Cardiac fibroblast (primary cell): ENCODE measurements around the gene TAS2R38.
"Not testable (repeated sequence)": the region's sequence is repeated elsewhere in the genome, so short reads cannot be mapped to it uniquely, and the experiment has no call there.

Source experiments
- DNase-seq, 2 donors: peaks; one replicate each; pipeline versions ENCODE4 v3.0.0 to v3.0.0-alpha.2; 2010; ENCODE audit warnings: low read depth in 2 of 2
- H3K4me3 ChIP-seq, 2 donors: replicated peaks in 1 of 2; 1 replicate in 1 of 2; 2 replicates in 1 of 2; pipeline ENCODE4 v1.5.1; 2011; ENCODE audit warnings: low read depth in 2 of 2, low read length in 2 of 2, mild to moderate bottlenecking in 2 of 2, moderate library complexity in 1 of 2
- TF ChIP-seq, protein P1 (sequence below): IDR thresholded peaks from one replicate; pipeline ENCODE4 v1.5.1; 2011; ENCODE audit warnings: low read depth, mild to moderate bottlenecking, low read length, inconsistent platforms

The TAS2R38 gene

DNA sequence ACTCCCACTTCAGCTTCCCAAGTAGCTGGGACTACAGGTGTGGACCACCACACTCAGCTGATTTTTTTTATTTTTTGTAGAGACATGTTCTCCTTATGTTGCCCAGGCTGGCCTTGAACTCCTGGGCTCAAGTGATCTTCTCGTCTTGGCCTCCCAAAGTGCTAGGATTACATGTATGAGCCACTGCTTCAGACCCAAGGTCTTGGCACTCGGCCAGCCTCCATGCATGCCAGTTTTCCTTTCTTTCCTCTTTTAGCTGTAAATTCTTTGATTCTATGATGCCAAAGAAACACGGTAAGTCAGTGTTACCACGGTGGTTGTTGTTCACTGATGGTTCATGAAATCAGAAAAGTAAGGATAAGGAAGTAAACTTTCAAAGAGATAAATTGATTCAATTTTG, 19.1 kb upstream of the TAS2R38 start:
- no peak overlapping the region for H3K4me3 ChIP-seq
- no peak for DNase-seq
- TF ChIP-seq, protein P1, sequence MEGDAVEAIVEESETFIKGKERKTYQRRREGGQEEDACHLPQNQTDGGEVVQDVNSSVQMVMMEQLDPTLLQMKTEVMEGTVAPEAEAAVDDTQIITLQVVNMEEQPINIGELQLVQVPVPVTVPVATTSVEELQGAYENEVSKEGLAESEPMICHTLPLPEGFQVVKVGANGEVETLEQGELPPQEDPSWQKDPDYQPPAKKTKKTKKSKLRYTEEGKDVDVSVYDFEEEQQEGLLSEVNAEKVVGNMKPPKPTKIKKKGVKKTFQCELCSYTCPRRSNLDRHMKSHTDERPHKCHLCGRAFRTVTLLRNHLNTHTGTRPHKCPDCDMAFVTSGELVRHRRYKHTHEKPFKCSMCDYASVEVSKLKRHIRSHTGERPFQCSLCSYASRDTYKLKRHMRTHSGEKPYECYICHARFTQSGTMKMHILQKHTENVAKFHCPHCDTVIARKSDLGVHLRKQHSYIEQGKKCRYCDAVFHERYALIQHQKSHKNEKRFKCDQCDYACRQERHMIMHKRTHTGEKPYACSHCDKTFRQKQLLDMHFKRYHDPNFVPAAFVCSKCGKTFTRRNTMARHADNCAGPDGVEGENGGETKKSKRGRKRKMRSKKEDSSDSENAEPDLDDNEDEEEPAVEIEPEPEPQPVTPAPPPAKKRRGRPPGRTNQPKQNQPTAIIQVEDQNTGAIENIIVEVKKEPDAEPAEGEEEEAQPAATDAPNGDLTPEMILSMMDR = no peak

DNA sequence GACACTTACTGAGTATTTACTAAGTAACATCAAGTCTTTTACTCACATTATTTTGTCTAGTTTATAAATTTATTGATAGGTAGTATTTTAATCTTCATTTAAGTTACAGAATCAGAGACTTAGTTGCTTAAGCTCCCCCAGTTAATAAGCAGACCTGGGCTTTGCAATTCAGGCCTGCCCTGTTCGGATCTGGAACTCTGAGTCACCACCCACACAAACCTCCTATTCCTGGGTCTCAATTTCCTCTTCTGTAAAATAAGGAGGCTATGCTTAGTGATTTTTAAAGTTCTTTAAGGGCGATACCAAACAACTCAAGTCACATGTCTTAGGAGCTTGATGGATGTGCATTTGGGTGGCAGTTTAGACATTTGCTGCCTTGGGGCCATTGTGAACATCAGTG, 18.6 kb upstream of the TAS2R38 start:
- no peak overlapping the region for H3K4me3 ChIP-seq
- DNase-seq = peak in 1 of 2 donors; percentile 13
- TF ChIP-seq, protein P1 = no peak

DNA sequence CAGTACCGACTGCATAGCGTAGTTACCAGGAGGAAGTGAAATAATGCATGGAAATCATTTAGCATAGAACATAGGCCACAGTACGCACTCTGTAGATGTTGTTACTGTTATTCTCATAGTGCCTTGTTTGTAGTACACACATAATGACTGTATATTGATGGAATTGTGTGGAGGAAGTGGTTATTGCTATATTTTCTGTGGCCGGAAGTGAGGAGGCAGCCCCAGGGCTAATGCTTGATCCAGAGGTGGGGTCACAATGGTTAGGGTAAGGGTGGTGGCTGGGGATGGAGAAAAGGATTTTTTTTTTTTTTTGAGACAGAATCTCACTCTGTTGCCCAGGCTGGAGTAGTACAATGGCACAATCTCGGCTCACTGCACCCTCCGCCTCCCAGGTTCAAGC, 17.6 kb upstream of the TAS2R38 start:
- no peak for DNase-seq
- TF ChIP-seq, protein P1 = no peak
- no peak overlapping the region for H3K4me3 ChIP-seq

DNA sequence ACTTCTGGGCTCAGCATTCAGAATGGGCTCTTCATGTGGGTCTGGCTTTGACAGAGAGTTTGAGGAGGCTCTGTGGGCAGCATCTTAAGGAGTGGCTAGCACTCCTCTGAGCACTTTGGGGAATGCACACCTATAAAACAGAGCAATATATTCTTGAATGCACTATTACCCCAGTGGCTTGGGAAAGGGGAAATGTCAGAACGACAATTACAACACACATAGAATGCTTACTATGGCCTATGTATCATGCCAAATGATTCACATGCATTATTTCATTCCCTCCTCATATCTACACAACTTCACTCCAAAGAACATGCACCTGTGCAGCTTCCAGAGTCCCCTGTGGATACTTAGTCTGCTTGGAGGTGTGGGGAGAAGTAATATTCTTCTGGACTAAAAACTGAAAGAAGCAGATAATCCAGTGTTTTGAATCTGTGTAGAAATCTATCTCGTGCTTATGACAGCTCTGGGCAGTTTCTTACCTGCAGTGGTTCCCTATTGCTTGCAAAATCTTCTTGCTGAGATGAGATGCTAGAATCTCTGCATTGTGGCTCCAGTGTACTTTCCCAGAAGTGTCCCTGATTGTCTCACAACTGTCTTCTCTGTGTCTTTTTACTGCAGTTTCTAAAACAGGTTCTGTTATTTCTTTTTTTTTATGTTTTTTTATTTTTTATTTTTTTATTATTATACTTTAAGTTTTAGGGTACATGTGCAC, 16.6 kb upstream of the TAS2R38 start:
- H3K4me3 ChIP-seq = no peak overlapping the region
- TF ChIP-seq, protein P1 = no peak
- DNase-seq = no peak

DNA sequence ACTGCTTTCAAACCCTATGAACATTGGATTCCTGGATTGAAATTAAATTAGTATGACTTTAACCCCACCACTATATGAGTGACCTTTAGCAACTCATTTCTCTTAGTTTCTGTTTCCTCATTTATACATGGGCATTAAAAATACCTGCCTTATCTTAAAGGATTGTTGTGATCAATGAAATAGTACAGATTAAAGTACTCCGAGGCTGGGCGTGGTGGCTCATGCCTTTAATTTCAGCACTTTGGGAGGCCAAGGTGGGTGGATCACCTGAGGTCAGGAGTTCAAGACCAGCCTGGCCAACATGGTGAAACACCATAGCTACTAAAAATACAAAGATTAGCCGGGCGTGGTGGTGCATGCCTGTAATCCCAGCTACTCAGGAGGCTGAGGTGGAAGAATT, 14.2 kb upstream of the TAS2R38 start:
- not testable (repeated sequence) for DNase-seq, H3K4me3 ChIP-seq

DNA sequence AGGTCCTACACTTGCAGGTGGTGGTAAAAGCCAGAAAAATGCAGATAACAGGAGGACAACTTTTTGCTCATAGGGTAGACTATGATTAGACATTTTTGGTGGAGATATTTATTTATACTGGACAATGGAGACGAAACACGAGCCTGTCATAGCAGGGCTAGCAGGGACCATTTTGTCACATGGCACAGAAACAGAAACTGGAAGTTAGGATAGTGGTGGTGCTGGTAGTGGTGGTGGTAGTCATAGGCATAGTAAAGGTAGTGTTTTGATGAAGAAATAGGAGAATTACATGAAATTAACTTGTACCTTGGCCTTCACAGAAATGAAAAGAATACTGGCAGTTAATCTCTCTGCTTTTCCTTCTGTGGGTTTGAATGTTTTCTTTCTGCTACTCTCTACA, 13.3 kb upstream of the TAS2R38 start:
- TF ChIP-seq, protein P1 = no peak
- H3K4me3 ChIP-seq = no peak overlapping the region
- no peak for DNase-seq

DNA sequence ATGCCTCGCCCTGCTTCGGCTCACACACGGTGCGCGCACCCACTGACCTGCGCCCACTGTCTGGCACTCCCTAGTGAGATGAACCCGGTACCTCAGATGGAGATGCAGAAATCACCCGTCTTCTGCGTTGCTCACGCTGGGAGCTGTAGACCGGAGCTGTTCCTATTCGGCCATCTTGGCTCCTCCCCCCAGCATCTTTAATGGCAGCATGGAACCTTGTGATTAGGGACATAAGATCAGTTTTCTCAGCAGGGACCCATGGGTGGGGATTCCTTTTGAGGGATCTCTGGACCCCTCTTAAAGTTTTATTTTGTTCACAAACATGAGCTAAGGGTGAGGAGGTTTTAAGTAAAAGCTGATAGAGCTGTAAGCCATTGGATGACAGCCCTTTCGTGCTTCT, 12.4 kb upstream of the TAS2R38 start:
- H3K4me3 ChIP-seq, DNase-seq: not testable (repeated sequence)

DNA sequence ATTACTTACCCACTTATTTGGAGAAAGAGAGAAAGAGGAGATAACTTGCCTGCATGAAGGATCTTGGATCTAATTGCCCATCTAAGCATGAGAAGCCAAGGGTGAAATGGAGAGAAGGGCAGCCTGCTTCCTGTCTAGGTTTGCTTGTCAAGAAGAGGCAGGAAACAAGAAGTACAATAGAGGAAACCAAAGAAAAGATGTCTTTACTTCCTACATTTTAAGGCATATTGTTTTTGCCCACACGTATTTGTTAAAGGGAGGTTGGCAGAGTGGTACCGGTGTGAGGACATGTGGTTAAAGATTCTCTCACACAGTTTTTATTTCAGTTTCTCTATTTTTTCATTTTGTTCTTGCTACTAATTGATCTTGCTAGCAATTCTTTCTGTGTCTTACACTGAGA, 6.0 kb upstream of the TAS2R38 start:
- DNase-seq = no peak
- no peak overlapping the region for H3K4me3 ChIP-seq
- TF ChIP-seq, protein P1 = no peak
